Stomach (tissue), 4 donors: ENCODE measurements around the gene APOL2.

ENCODE experiments used
- CTCF ChIP-seq, 7 experiments: fragments of 450-650 bp in 4 of 7; fragments of 200-600 bp in 3 of 7; sonication (generic) in 3 of 7; IDR thresholded peaks; one replicate each; pipeline ENCODE4 v1.5.1; 2016 to 2019; ENCODE audit warnings: antibody characterized with exemption in 7 of 7, control low read depth in 2 of 7, mild to moderate bottlenecking in 1 of 7
- POLR2A ChIP-seq, 4 donors: fragments of 450-650 bp; IDR thresholded peaks; one replicate each; pipeline ENCODE4 v1.6.1; 2016; ENCODE audit warnings: antibody characterized with exemption in 4 of 4, control low read depth in 2 of 4, mild to moderate bottlenecking in 1 of 4, moderate library complexity in 1 of 4

- TF ChIP-seq CTCF (IDR thresholded peaks at IDR 0.05) (no peak), POLR2A (IDR thresholded peaks at IDR 0.05) (no peak)
Observed at GRCh38 chr22:36234919-36235318, 4.4 kb downstream of the APOL2 start.
